SJCRH30 (cell line): ENCODE measurements around the gene EVI2B. TPM values are rescaled to one million over a fixed set of nuclear protein-coding genes. Genes with fewer than 3 reads are reported as not detected.
"Not testable (repeated sequence)": the region's sequence is repeated elsewhere in the genome, so short reads cannot be mapped to it uniquely, and the experiment has no call there.

ENCODE experiments used
- DNase-seq, 2 experiments: peaks; one replicate each; pipeline ENCODE4 v3.0.0-alpha.2; 2015 to 2020
- H3K27ac ChIP-seq: fragments of 250-450 bp; sonication (Bioruptor Pico); 2 replicates; pipeline ENCODE4 v1.5.1; 2020; ENCODE audit warnings: mild to moderate bottlenecking, moderate library complexity
- H3K27me3 ChIP-seq: fragments of 250-450 bp; sonication (Bioruptor Pico); 2 replicates; pipeline ENCODE4 v1.5.1; 2020; ENCODE audit warnings: mild to moderate bottlenecking, moderate library complexity
- H3K36me3 ChIP-seq: fragments of 250-450 bp; sonication (Bioruptor Pico); 2 replicates; pipeline ENCODE4 v1.5.1; 2020; ENCODE audit warnings: mild to moderate bottlenecking, moderate library complexity
- H3K4me1 ChIP-seq: fragments of 250-450 bp; sonication (Bioruptor Pico); 2 replicates; pipeline ENCODE4 v1.5.1; 2020; ENCODE audit warnings: mild to moderate bottlenecking, moderate library complexity
- H3K4me3 ChIP-seq: fragments of 250-450 bp; sonication (Bioruptor Pico); 2 replicates; pipeline ENCODE4 v1.5.1; 2020; ENCODE audit warnings: mild to moderate bottlenecking, moderate library complexity
- H3K9me3 ChIP-seq: fragments of 250-450 bp; sonication (Bioruptor Pico); replicated peaks from 2 replicates; pipeline ENCODE4 v1.5.1; 2020; ENCODE audit warnings: mild to moderate bottlenecking, moderate library complexity
- total RNA-seq: library from RNA; depleted of rRNA; stranded (reverse); fragments of >200 nt; shearing (Covaris generic); gene quantifications from 2 replicates; pipeline ENCODE4 v1.2.3, GENCODE V29; 2014

EVI2B gene
- total RNA-seq, 1 experiment from 2014 or later: not detected

DNA sequence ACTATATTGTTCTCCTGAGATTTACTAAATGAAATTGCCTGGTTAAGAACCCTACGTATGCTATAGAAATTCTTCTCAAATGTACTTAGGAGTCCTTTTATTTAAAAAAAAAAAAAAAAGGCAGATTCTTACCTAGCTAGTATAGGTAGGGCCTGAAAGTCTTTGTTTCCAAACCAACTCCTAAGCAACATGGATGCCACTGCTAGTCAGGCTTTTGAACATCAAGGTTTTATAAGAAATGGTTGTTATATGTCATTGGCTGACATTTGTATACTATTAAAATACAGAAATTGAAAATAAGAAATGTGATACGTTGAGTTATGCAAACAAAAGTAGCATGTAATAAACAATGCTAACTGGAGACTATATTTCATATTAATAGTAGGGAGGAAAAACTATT is 6.4 kb upstream of the EVI2B start:
- Histone ChIP-seq H3K27ac (no peak overlapping the region), H3K4me3 (no peak overlapping the region), H3K36me3 (no peaks in the 10 kb centered on the region), H3K27me3 (no peaks in the 10 kb centered on the region), H3K9me3 (no peaks in the 10 kb centered on the region), H3K4me1 (peaks cover 8% of the 10 kb centered on the region; the same call in 1 of the 2 replicates)
- DNase-seq: no peak

DNA sequence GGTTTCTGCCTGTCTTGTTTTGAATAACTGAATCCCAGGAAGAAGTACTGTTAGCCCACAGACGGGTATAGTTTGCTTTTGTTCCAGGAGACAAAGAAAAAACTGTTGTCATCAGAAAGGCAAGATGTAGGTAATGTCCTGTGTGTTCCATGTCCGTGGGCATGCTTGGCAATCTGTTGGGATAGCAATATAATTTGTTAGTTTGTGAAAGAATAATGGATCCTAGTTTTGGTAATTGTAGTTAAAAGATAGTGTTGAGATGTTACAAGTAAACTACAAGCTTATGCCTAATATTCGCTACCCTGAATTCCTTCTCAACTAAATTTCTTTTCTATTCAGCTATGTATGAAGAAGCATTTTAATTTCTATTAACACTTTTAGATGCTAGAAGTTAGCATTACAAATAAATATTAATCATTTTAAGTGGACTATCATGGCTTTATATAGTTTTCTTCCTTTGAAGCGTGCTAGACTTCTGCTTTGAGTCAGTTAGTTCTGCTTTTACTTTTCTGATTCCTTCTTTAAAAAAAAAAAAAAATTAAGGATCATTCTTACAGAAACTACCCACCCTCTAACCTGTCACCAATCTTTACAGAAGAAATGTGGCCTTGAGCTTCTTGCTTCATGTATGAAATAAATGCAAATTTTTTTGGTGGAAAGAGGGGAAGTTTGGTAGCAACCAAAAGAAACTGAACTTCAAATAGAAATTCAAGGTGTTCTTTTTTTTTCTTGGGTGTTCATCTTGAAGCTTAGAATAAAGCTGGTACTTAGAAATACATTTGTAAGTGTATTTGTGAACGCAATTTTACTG is 5.2 kb upstream of the EVI2B start:
- Histone ChIP-seq H3K9me3 (no peaks in the 10 kb centered on the region), H3K4me3 (no peak overlapping the region), H3K36me3 (peaks cover 4% of the 10 kb centered on the region; the same call in 1 of the 2 replicates), H3K27ac (no peak overlapping the region), H3K4me1 (peaks cover 8% of the 10 kb centered on the region; the same call in 1 of the 2 replicates), H3K27me3 (no peaks in the 10 kb centered on the region)
- no peak for DNase-seq

DNA sequence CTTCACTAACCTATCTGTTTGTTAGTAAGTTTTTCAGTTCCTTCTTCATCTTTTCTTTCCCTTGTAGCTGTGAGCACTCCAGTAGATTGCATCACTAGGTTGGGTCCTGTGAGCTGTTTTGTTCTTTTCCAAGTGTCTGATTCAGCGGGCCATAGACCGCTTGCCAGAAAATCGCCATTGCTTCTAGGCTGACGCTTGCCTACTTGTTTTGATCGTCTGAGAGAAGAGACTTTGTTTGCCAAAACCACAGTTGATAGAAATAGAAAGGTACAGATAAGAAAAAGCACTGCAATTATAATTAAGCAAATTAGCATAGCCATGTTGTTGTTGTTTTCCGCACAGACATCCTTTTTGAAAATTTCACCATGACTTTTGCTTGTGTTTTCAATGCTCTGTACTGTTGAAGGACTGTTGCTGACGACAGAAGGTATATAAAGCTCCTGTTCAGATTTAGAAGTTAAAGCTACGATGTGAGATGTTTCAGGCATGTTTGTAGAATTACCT is 4.5 kb upstream of the EVI2B start:
- peaks cover 8% of the 10 kb centered on the region; the same call in 1 of the 2 replicates for H3K4me1 ChIP-seq
- DNase-seq: no peak
- H3K27me3 ChIP-seq: no peaks in the 10 kb centered on the region
- H3K4me3 ChIP-seq: no peak overlapping the region
- H3K27ac ChIP-seq: no peak overlapping the region
- peaks cover 4% of the 10 kb centered on the region; the same call in 1 of the 2 replicates for H3K36me3 ChIP-seq
- no peaks in the 10 kb centered on the region for H3K9me3 ChIP-seq

DNA sequence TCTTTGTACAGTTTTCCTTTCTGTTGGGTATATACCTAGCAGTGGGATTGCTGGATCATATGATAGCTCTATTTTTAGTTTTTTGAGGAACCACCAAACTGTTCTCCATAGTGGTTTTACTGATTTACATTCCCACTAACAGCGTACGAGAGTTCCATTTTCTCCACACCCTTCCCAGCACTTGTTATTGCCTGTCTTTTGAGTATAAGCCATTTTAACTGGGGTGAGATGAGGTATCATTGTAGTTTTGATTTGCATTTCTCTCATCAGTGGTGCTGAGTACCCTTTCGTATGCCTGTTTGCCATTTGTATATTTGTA is 887 bp upstream of the EVI2B start:
- no peak overlapping the region for H3K4me3 ChIP-seq
- H3K9me3 ChIP-seq: no peaks in the 10 kb centered on the region
- no peak overlapping the region for H3K27ac ChIP-seq
- no peaks in the 10 kb centered on the region for H3K4me1 ChIP-seq
- DNase-seq: no peak
- peaks cover 4% of the 10 kb centered on the region; the same call in 1 of the 2 replicates for H3K36me3 ChIP-seq
- no peaks in the 10 kb centered on the region for H3K27me3 ChIP-seq

DNA sequence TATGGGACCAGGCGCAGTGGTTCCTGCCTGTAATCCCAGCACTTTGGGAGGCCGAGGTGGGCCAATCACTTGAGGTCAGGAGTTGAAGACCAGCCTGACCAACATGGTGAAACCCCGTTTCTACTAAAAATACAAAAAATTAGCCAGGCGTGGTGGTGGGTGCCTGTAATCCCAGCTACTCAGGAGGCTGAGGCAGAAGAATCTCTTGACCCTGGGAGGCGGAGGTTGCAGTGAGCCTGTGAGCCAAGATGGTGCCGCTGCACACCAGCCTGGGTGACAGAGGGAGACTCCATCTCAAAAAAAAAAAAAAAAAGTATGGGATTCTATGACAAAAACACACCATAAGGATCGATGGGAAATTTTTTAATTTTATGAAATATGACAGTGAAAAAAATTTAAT is 1.6 kb downstream of the EVI2B start:
- H3K27ac ChIP-seq, H3K4me1 ChIP-seq, H3K9me3 ChIP-seq, H3K36me3 ChIP-seq, H3K27me3 ChIP-seq, H3K4me3 ChIP-seq, DNase-seq: not testable (repeated sequence)

DNA sequence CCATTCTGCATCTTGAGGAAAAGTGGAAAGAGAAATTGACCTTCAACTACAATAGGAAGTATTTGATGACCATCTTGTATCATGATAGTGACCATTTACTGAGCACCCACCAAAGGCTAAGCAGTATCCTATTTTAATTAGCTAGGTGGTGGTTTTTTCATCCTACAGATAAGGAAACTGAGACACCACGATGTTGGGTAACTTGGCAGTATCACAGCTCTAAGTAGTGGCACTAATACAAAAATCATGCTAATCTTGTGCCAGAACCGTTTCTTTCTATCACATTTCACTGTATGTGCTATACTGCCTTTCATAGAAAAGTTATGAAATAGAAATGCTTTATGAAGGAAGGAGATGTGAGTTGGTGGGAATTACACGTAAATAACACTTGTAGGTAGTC is 2.3 kb downstream of the EVI2B start:
- Histone ChIP-seq H3K9me3 (no peaks in the 10 kb centered on the region), H3K27ac (no peak overlapping the region), H3K4me1 (no peaks in the 10 kb centered on the region), H3K4me3 (no peak overlapping the region), H3K27me3 (no peaks in the 10 kb centered on the region), H3K36me3 (peaks cover 4% of the 10 kb centered on the region; the same call in 1 of the 2 replicates)
- DNase-seq: no peak

DNA sequence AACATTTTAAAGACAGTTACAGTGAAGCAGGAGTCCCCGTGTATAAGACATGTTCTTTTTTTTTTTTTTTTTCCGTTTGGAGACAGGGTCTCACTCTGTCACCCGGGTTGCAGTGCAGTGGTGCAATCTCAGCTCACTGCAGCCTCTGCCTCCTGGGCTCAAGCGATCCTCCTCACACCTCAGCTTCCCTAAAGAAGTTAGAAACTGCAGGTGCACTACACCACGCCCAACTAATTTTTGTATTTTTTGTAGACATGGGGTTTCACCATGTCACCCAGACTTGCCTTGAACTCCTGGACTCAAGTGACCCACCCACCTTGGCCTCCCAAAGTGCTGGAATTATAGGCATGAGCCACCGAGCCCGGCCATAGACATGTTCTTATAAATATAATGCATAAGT is 3.0 kb downstream of the EVI2B start:
- no peak overlapping the region for H3K4me3 ChIP-seq
- no peak overlapping the region for H3K27ac ChIP-seq
- no peaks in the 10 kb centered on the region for H3K4me1 ChIP-seq
- H3K36me3 ChIP-seq: peaks cover 4% of the 10 kb centered on the region; the same call in 1 of the 2 replicates
- no peaks in the 10 kb centered on the region for H3K9me3 ChIP-seq
- DNase-seq: no peak
- H3K27me3 ChIP-seq: no peaks in the 10 kb centered on the region

DNA sequence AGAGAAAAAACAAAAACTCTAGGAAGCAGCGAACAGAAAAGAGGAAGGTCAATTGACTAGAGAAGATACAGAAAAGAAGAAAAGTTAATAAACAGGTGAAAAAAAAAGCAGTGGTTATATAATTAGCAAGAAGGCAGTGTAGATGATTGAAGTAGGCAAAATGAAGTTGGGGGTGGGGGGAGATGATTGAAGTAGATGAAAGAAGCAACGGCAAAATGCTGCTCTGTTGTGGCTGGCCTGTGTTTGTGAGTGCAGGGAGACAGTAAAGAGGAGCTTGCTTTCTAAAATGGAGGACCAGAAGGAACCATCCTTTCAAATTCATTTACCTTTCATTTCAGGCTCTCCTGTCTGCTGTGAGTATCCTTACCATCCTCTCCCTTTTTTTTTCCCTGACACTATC is 3.6 kb downstream of the EVI2B start:
- H3K36me3 ChIP-seq: peaks cover 4% of the 10 kb centered on the region; the same call in 1 of the 2 replicates
- DNase-seq: no peak
- H3K27ac ChIP-seq: no peak overlapping the region
- no peaks in the 10 kb centered on the region for H3K27me3 ChIP-seq
- no peaks in the 10 kb centered on the region for H3K4me1 ChIP-seq
- no peak overlapping the region for H3K4me3 ChIP-seq
- no peaks in the 10 kb centered on the region for H3K9me3 ChIP-seq

DNA sequence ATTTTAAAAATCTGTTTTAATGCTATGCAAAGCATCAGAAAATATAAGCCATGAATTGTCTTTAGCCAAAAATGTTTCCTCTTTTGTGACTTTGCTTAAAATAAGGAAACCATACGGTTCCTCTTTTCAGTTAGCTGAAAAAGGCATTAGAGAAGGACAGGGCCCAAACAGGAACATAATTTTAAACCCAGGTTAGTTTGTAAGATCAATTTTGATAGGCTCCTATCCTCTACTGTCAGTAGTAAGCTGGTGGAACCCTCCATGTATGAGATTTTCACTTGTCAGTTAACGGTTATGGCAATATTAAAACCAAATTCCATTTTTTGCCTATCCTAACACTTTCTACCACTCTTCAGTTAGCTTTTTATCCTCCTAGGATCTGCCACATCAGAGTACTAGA is 4.3 kb downstream of the EVI2B start:
- peaks cover 4% of the 10 kb centered on the region; the same call in 1 of the 2 replicates for H3K36me3 ChIP-seq
- no peaks in the 10 kb centered on the region for H3K9me3 ChIP-seq
- no peaks in the 10 kb centered on the region for H3K4me1 ChIP-seq
- H3K27me3 ChIP-seq: no peaks in the 10 kb centered on the region
- DNase-seq: no peak
- H3K27ac ChIP-seq: no peak overlapping the region
- no peak overlapping the region for H3K4me3 ChIP-seq

DNA sequence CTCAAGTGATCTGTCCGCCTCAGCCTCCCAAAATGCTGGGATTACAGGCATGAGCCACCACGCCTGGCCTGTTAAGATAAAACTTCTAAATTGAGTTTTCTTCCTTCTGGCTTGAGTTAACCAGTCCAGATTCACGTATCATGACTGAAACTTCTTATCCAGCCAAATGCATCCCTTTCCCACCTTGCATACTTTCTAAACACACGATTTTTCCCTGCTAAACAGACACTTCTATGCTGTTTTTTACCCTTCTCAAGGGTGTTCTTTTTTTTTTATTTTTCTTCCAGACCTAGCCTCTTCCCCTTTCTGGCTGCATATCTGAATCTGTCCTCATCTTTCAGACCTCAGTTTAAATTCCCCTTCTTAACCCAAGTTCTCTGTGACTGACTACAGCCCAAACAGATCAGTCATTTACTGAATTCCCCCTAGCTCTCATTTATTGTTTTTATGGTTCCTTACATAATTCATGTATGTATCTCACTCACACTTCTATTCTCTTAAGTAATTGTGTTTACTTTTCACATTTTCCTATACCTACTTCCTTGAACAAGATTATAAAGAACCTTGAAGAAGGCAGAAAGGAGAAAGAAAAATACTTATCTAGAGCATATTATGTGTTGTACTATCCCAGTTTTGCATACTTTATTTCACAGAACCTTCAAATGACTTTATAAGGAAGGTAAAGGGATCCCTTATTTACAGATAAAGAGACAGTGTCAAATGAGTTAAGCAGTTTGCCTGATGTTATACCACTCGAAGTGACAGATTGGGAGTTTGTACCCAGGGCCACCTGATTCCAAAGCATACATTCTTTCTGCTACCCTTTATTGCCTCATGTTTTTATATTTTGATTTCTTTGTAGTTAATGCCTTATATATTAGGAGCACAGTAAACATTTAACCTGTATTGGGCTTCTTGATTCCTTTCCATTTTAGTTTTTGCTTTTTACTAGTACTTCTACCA is 5.2 kb downstream of the EVI2B start:
- Histone ChIP-seq H3K4me3 (no peak overlapping the region), H3K27ac (no peak overlapping the region), H3K36me3 (no peaks in the 10 kb centered on the region), H3K27me3 (no peaks in the 10 kb centered on the region), H3K4me1 (no peaks in the 10 kb centered on the region), H3K9me3 (no peaks in the 10 kb centered on the region)
- DNase-seq: no peak

DNA sequence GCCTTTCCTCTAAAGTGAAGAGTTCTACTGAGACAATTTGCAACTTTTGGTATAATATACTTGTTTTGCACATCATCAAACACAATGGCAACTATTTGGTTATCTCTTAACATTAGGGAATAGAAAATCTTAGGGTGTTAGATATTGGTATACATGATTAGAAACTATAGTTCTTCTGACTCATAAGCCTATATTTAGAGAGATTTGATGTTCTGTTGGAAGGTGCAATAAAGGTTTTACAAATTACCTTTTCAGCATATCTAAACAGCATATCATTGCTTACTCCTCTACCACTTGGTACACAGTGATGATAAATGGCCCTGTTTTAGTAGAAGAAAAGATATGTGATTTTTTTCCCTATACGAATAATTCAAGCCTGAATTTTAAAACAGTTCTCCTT is 6.2 kb downstream of the EVI2B start:
- Histone ChIP-seq H3K36me3 (no peaks in the 10 kb centered on the region), H3K4me1 (no peaks in the 10 kb centered on the region), H3K27me3 (no peaks in the 10 kb centered on the region), H3K4me3 (no peak overlapping the region), H3K27ac (no peak overlapping the region), H3K9me3 (no peaks in the 10 kb centered on the region)
- DNase-seq: no peak

DNA sequence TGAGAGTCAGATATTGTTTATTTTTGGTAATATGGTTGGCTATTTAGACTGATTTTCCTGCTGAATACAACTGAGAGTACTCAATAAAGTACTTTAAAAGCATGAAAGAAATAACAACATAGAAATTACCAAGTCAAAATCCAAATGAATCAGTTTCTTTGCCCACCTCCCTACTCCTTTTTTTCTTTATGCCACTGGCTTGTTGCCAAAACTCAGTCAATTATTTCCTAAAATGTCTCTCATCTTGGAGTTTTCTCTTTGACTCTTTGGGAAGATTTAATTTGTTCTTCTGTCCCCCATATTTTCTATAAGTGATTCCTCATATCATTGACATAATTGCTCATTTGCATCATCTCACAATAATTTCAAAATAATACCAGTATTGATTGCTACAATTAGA is 14.2 kb downstream of the EVI2B start:
- no peak for DNase-seq
- Histone ChIP-seq H3K9me3 (no peaks in the 10 kb centered on the region), H3K36me3 (peaks cover 2% of the 10 kb centered on the region; the same call in 1 of the 2 replicates), H3K4me3 (no peak overlapping the region), H3K4me1 (no peaks in the 10 kb centered on the region), H3K27ac (no peak overlapping the region), H3K27me3 (no peaks in the 10 kb centered on the region)

DNA sequence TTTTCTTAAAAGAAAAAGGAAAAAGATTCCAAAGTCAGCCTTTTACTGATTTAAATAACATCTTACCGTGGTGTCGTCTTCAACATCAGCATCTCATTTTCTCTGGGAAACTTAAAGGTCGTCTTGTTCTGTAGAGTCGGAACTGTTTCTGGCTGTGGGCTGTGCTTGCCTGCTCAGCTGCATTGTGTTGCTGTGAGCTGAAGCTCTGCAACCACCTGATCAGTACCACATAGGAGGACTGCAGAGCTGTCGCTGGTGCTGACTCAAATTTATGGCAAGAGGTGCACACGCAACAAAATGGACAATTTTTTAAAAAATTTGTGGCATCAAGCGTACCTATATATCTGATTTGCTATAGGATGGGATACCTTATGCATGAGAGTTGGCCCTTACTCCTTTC is 16.8 kb downstream of the EVI2B start, which contains the start of gene OMG:
TSS of gene OMG (minus strand) at position 150 of the 400 bp plus-strand sequence. CDS start 908 bp downstream, outside the sequence.
- H3K27me3 ChIP-seq: no peaks in the 10 kb centered on the region
- no peaks in the 10 kb centered on the region for H3K4me1 ChIP-seq
- no peak for DNase-seq
- H3K27ac ChIP-seq: no peak within 1 kb of the TSS
- H3K36me3 ChIP-seq: peaks cover 2% of the 10 kb centered on the region; the same call in 1 of the 2 replicates
- no peak within 1 kb of the TSS for H3K4me3 ChIP-seq
- H3K9me3 ChIP-seq: no peaks in the 10 kb centered on the region

DNA sequence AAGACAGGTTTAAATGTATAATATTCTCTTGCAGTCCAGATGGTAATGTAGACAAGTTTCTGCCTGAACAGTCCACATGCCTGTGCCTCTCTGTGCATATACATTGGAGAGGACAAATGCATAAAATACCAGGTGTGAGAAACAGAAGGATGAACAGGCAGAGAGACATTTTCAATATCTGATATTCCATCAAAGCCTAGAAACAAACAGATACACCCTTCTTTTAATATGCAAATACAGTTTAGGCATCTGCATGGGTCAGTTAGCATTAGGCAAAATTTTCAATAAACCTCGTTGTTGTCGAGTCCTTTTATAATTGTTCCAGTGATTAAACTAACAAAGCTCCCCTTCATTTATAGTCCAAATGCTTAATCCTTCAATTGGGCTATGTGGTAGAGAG is 17.7 kb downstream of the EVI2B start:
- H3K27ac ChIP-seq: no peak overlapping the region
- DNase-seq: no peak
- H3K27me3 ChIP-seq: no peaks in the 10 kb centered on the region
- H3K9me3 ChIP-seq: no peaks in the 10 kb centered on the region
- no peaks in the 10 kb centered on the region for H3K4me1 ChIP-seq
- H3K36me3 ChIP-seq: peaks cover 11% of the 10 kb centered on the region
- no peak overlapping the region for H3K4me3 ChIP-seq

DNA sequence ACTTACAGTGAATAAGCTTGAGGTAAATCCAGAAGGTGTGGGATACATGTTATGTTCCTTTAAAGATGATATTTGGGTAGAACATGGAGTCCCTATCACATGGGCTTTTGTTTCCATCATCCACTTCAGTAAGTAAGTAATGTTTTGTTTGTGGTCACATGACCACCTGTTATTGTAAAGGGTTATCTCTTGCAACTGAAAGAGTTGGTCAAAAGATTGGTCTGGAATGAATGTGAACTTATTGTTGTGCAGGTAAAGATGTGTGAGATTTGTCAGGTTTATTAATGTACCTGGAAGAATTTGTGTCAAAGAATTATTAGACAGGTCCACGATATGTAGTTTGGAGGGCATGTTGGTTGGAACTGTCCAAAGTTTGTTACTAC is 18.4 kb downstream of the EVI2B start:
- Histone ChIP-seq H3K4me3 (no peak overlapping the region), H3K27ac (no peak overlapping the region), H3K9me3 (no peaks in the 10 kb centered on the region), H3K36me3 (peaks cover 14% of the 10 kb centered on the region), H3K4me1 (no peaks in the 10 kb centered on the region), H3K27me3 (no peaks in the 10 kb centered on the region)
- DNase-seq: no peak
